Pancreas (tissue), 10 donors: Measurements from ENCODE around the gene ERCC6L. TPM values are rescaled to one million over a fixed set of nuclear protein-coding genes. Genes with fewer than 3 reads are reported as not detected.
"Not testable (repeated sequence)": the region's sequence is repeated elsewhere in the genome, so short reads cannot be mapped to it uniquely, and the experiment has no call there.

Experiments
- ATAC-seq, 4 donors: fragments of 200-7000 bp; cut with Tn5 transposase; one replicate each; pipeline versions ENCODE4 v1.8.0 to v1.9.1; 2020; ENCODE audit warnings: mild to moderate bottlenecking in 4 of 4, moderate library complexity in 4 of 4
- DNase-seq, 6 donors: peaks; one replicate each; pipeline ENCODE4 v3.0.0-alpha.2; 2020
- FAIRE-seq: peaks from 2 replicates; lab custom pipeline; 2012; peaks lifted over from hg19 to GRCh38; lab: Jason Lieb, UNC
- H3K27ac ChIP-seq, 4 donors: fragments of 200-600 bp; sonication (generic); 1 replicate in 3 of 4; 2 replicates in 1 of 4; pipeline versions ENCODE4 v1.5.0 to v1.8.0; 2020
- H3K27me3 ChIP-seq, 4 donors: fragments of 200-600 bp; one replicate each; pipeline ENCODE4 v1.8.0; 2021
- H3K36me3 ChIP-seq, 3 donors: fragments of 200-600 bp; sonication (generic) in 1 of 3; one replicate each; pipeline versions ENCODE4 v1.5.0 to v1.8.0; 2020 to 2021
- H3K4me1 ChIP-seq, 3 donors: fragments of 200-600 bp; one replicate each; pipeline ENCODE4 v1.8.0; 2021
- H3K4me3 ChIP-seq, 4 donors: fragments of 200-600 bp; sonication (generic) in 2 of 4; one replicate each; pipeline versions ENCODE4 v1.5.0 to v1.8.0; 2020 to 2021
- H3K9me3 ChIP-seq, 4 donors: fragments of 200-600 bp; one replicate each; pipeline ENCODE4 v1.8.0; 2021
- CTCF ChIP-seq, 4 donors: fragments of 200-600 bp; sonication (generic) in 3 of 4; IDR thresholded peaks; one replicate each; pipeline versions ENCODE4 v1.5.0 to v1.8.0; 2021; ENCODE audit warnings: antibody characterized with exemption in 4 of 4
- WGBS, 2 donors: extraction: QIAGEN DNeasy Blood & Tissue Kit; methylation state at CpG; one replicate each; pipeline ENCODE4 v1.1.7; 2013; 5-methylcytosine and 5-hydroxymethylcytosine counted together
- intact Hi-C, 3 donors: fragments of 100-400 bp; cut with DNase I; formaldehyde crosslinking; loops; one replicate each; pipeline versions ENCODE4 v1.11.1 to v1.14.2; 2022
- polyA plus RNA-seq, 2 donors: library from polyadenylated mRNA; stranded (reverse); fragments of 200-250 nt; gene quantifications; one replicate each; pipeline ENCODE4 v1.2.3, GENCODE V29; 2013
- total RNA-seq, 6 donors: library from RNA; stranded (reverse); fragmentation: NEBNext Ultra II Directional in 4 of 6; extraction: Animal tissue kit (Norgen Biotek cat#: 25700) in 4 of 6; gene quantifications; one replicate each; pipeline versions ENCODE4 v1.2.1 to v1.2.4, GENCODE V29; 2021 to 2023
- donor health status: healthy with polysubstance abuse.
- donor health status: DM: no; HTN: no; CAD: no; lungs with moderate emphysema.
- donor health status: DM: no; HTN: no; CAD: no.
- donor health status: control.
- donor health status: control.
- donor health status: Bipolar disorder and iron deficiency.
- donor health status: DM: yes; HTN: yes; CAD: no.
- donor health status: DM: no; HTN: no; CAD: no.
- donor health status: DM: no; HTN: no; CAD: no.
- donor health status: DM: yes; HTN: yes; CAD: no.

ERCC6L gene
- total and polyA plus RNA-seq, 8 donors = 0.04 to 0.13 (median 0.09) TPM; not detected in 3

- WGBS, 2 donors = 88 to 91% methylated on average over 3 of the region's 3 CpGs
- no peak for TF ChIP-seq CTCF (IDR thresholded peaks at IDR 0.05)
- Histone ChIP-seq H3K4me1 (no peaks in the 10 kb centered on the region), H3K9me3 (no peaks in the 10 kb centered on the region), H3K36me3 (no peaks in the 10 kb centered on the region), H3K27ac (no peak overlapping the region), H3K4me3 (no peak overlapping the region), H3K27me3 (no peaks in the 10 kb centered on the region)
- intact Hi-C loops = no loop called here
- ATAC-seq (no peak), DNase-seq (no peak), FAIRE-seq (no peak)
Measured at GRCh38 chrX:72230290-72230689, 8.5 kb downstream of the ERCC6L start.

- H3K4me1 ChIP-seq, H3K4me3 ChIP-seq, FAIRE-seq, H3K27ac ChIP-seq, ATAC-seq, H3K36me3 ChIP-seq, H3K27me3 ChIP-seq, DNase-seq, intact Hi-C loops, H3K9me3 ChIP-seq: not testable (repeated sequence)
- 93 to 98% methylated on average over 3 of the region's 3 CpGs for WGBS, 2 donors
Measured at GRCh38 chrX:72220375-72220774, 18.5 kb downstream of the ERCC6L start.

GRCh38 chrX:72216973-72217372, 21.9 kb downstream of the ERCC6L start:
- no peak for FAIRE-seq
- Histone ChIP-seq H3K36me3 (no peaks in the 10 kb centered on the region), H3K27ac (no peak overlapping the region), H3K9me3 (no peaks in the 10 kb centered on the region), H3K4me1 (no peaks in the 10 kb centered on the region), H3K4me3 (no peak overlapping the region), H3K27me3 (no peaks in the 10 kb centered on the region)
- no peak for TF ChIP-seq CTCF (IDR thresholded peaks at IDR 0.05)
- intact Hi-C loops = no loop called here
- WGBS, 2 donors = 71% methylated on average over 1 of the region's 1 CpG
- ATAC-seq = no peak
- DNase-seq = no peak

GRCh38 chrX:72208126-72208800, 30.6 kb downstream of the ERCC6L start:
- FAIRE-seq = no peak
- DNase-seq = no peak
- ATAC-seq = no peak
- H3K4me3 ChIP-seq = no peak overlapping the region
- H3K36me3 ChIP-seq = no peaks in the 10 kb centered on the region
- intact Hi-C loops = no loop called here
- H3K4me1 ChIP-seq = no peaks in the 10 kb centered on the region
- H3K9me3 ChIP-seq = no peaks in the 10 kb centered on the region
- 81 to 86% methylated on average over 4 of the region's 4 CpGs for WGBS, 2 donors
- H3K27ac ChIP-seq = no peak overlapping the region
- no peaks in the 10 kb centered on the region for H3K27me3 ChIP-seq
- TF ChIP-seq CTCF (IDR thresholded peaks at IDR 0.05) = no peak

- FAIRE-seq = no peak
- no peaks in the 10 kb centered on the region for H3K36me3 ChIP-seq
- no peak overlapping the region for H3K4me3 ChIP-seq
- 83 to 96% methylated on average over 4 of the region's 4 CpGs for WGBS, 2 donors
- no peaks in the 10 kb centered on the region for H3K27me3 ChIP-seq
- ATAC-seq = no peak
- no peaks in the 10 kb centered on the region for H3K4me1 ChIP-seq
- no peak overlapping the region for H3K27ac ChIP-seq
- H3K9me3 ChIP-seq = no peaks in the 10 kb centered on the region
- intact Hi-C loops = no loop called here
- no peak for TF ChIP-seq CTCF (IDR thresholded peaks at IDR 0.05)
- no peak for DNase-seq
Measured at GRCh38 chrX:72207366-72207765, 31.5 kb downstream of the ERCC6L start.
